Loucy (cell line): ENCODE measurements around the gene GALNT10.

ENCODE experiments used
- H2AFZ ChIP-seq: fragments of 200-600 bp; sonication (generic); 2 replicates; pipeline ENCODE4 v1.6.0; 2016; ENCODE audit warnings: antibody characterized with exemption, mild to moderate bottlenecking, low read length, moderate library complexity
- H3F3A ChIP-seq: fragments of 200-600 bp; 2 replicates; pipeline ENCODE4 v1.6.0; 2016; ENCODE audit warnings: antibody characterized with exemption, low read depth, mild to moderate bottlenecking
- H3K27me3 ChIP-seq: fragments of 200-600 bp; sonication (generic); 2 replicates; pipeline ENCODE4 v1.6.1; 2014; ENCODE audit warnings: low read length, mild to moderate bottlenecking; ENCODE audit not compliant: insufficient read depth, poor library complexity, severe bottlenecking
- H3K36me3 ChIP-seq: fragments of 200-600 bp; sonication (generic); 2 replicates; pipeline ENCODE4 v1.6.1; 2016; ENCODE audit warnings: low read length; ENCODE audit not compliant: insufficient read depth
- H3K4me1 ChIP-seq: fragments of 200-600 bp; sonication (generic); 2 replicates; pipeline ENCODE4 v1.5.1; 2014; ENCODE audit warnings: low read length, mild to moderate bottlenecking; ENCODE audit not compliant: insufficient read depth, poor library complexity, severe bottlenecking
- H3K4me2 ChIP-seq: fragments of 200-600 bp; sonication (generic); 2 replicates; pipeline ENCODE4 v1.6.0; 2014; ENCODE audit warnings: antibody characterized with exemption, low read length, low read depth, mild to moderate bottlenecking; ENCODE audit not compliant: poor library complexity, severe bottlenecking
- H3K4me3 ChIP-seq: fragments of 200-600 bp; sonication (generic); 2 replicates; pipeline ENCODE4 v1.5.1; 2014; ENCODE audit warnings: low read length, mild to moderate bottlenecking, mixed read lengths; ENCODE audit not compliant: poor library complexity, severe bottlenecking
- H3K79me2 ChIP-seq: fragments of 200-600 bp; sonication (generic); 2 replicates; pipeline ENCODE4 v1.6.1; 2014; ENCODE audit warnings: low read length; ENCODE audit not compliant: insufficient read depth
- H3K9ac ChIP-seq: fragments of 200-600 bp; sonication (generic); 2 replicates; pipeline ENCODE4 v1.6.0; 2014; ENCODE audit warnings: mild to moderate bottlenecking, low read depth, low read length, moderate library complexity; ENCODE audit not compliant: poor library complexity, severe bottlenecking
- H3K9me2 ChIP-seq: fragments of 200-600 bp; sonication (generic); replicated peaks from 2 replicates; pipeline ENCODE4 v1.6.1; 2016; ENCODE audit warnings: low read depth, low read length, mixed read lengths
- H3K9me3 ChIP-seq: fragments of 200-600 bp; sonication (generic); 2 replicates; pipeline ENCODE4 v1.6.1; 2014; ENCODE audit warnings: mild to moderate bottlenecking, antibody characterized with exemption, low read length, low read depth; ENCODE audit not compliant: insufficient read depth
- H4K20me1 ChIP-seq: fragments of 200-600 bp; sonication (generic); 2 replicates; pipeline ENCODE4 v1.6.0; 2014; ENCODE audit warnings: antibody characterized with exemption, low read length, mild to moderate bottlenecking; ENCODE audit not compliant: insufficient read depth, poor library complexity, severe bottlenecking
- CTCF ChIP-seq: fragments of 200-600 bp; sonication (generic); conservative IDR thresholded peaks from 2 replicates; pipeline ENCODE4 v1.5.1; 2014; ENCODE audit warnings: mild to moderate bottlenecking, antibody characterized with exemption, low read length
- EZH2phosphoT487 ChIP-seq: fragments of 200-600 bp; IDR thresholded peaks from 2 replicates; pipeline ENCODE4 v1.6.1; 2018; ENCODE audit warnings: antibody characterized with exemption, mild to moderate bottlenecking, moderate library complexity, borderline replicate concordance

The GALNT10 gene

DNA sequence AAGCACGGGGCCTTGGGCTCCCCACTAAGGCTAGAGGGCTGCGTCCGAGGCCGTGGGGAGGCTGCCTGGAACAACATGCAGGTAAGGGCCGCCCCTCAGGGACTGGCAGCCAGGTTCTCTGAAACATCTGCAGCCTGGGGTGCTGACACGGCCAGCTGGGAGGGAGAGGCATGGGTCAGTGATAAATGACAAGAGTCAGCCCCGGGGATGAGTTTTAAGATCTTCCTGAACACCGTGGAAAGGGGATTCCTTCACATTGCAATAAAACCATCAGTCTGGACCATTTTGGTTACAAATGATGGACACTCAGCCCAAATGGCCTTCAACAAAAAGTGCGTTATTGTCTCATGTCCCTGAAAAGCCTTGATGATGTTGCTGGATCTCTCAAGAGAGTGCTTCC is 222.4 kb downstream of the GALNT10 start:
- H3F3A ChIP-seq: no peaks in the 10 kb centered on the region
- no peaks in the 10 kb centered on the region for H3K4me1 ChIP-seq
- H3K4me2 ChIP-seq: no peak overlapping the region
- no peaks in the 10 kb centered on the region for H4K20me1 ChIP-seq
- no peak overlapping the region for H2AFZ ChIP-seq
- H3K9ac ChIP-seq: no peak overlapping the region
- no peaks in the 10 kb centered on the region for H3K27me3 ChIP-seq
- no peaks in the 10 kb centered on the region for H3K79me2 ChIP-seq
- TF ChIP-seq CTCF: no peak
- TF ChIP-seq EZH2phosphoT487: no peak
- no peaks in the 10 kb centered on the region for H3K9me3 ChIP-seq
- no peak overlapping the region for H3K4me3 ChIP-seq
- H3K36me3 ChIP-seq: no peaks in the 10 kb centered on the region
- H3K9me2 ChIP-seq: no peaks in the 10 kb centered on the region

GRCh38 chr5:154415114-154415513 is 224.6 kb downstream of the GALNT10 start:
- H3K9ac ChIP-seq: no peak overlapping the region

DNA sequence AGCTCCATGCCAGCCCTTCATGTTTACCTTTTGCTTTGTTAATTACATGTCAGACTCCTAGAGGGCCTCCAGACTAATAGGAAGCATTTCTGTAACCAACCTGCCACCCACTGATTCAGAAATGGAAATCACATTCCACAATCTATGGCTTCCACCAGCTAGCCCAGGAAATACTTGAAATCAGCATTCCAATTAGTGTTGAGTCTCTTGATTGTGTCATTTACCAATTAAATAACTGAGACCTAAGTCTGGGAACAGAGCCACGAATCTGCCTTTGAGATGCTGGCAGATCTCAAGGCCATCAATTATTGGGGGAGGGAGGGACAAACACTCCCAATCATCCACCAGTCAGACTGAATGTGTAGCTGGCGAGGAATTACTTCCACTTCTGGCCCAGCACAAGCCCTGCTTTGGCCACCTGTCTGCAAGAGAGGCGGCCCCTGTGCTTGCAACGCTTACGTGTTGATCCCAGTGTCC is 227.8 kb downstream of the GALNT10 start:
- H3K36me3 ChIP-seq: no peaks in the 10 kb centered on the region; the same call in 1 of the 2 replicates
- H3K9me2 ChIP-seq: no peaks in the 10 kb centered on the region
- no peak overlapping the region for H3K9ac ChIP-seq
- H4K20me1 ChIP-seq: no peaks in the 10 kb centered on the region
- no peak overlapping the region for H3K4me3 ChIP-seq
- H3F3A ChIP-seq: no peaks in the 10 kb centered on the region
- H3K9me3 ChIP-seq: no peaks in the 10 kb centered on the region
- H2AFZ ChIP-seq: no peak overlapping the region
- no peaks in the 10 kb centered on the region for H3K4me1 ChIP-seq
- H3K79me2 ChIP-seq: no peaks in the 10 kb centered on the region
- H3K27me3 ChIP-seq: no peaks in the 10 kb centered on the region
- TF ChIP-seq CTCF: no peak
- no peak for TF ChIP-seq EZH2phosphoT487
- H3K4me2 ChIP-seq: no peak overlapping the region

More at GRCh38 chr5:154415114-154415513, 224.6 kb downstream of the GALNT10 start:
- TF ChIP-seq CTCF: no peak
- H3K36me3 ChIP-seq: no peaks in the 10 kb centered on the region; the same call in 1 of the 2 replicates
- H3F3A ChIP-seq: no peaks in the 10 kb centered on the region
- H2AFZ ChIP-seq: no peak overlapping the region
- H4K20me1 ChIP-seq: no peaks in the 10 kb centered on the region
- no peak overlapping the region for H3K4me3 ChIP-seq
- no peaks in the 10 kb centered on the region for H3K27me3 ChIP-seq
- no peaks in the 10 kb centered on the region for H3K4me1 ChIP-seq
- H3K79me2 ChIP-seq: no peaks in the 10 kb centered on the region
- H3K9me2 ChIP-seq: no peaks in the 10 kb centered on the region
- H3K9me3 ChIP-seq: no peaks in the 10 kb centered on the region
- no peak overlapping the region for H3K4me2 ChIP-seq
